GM12875 (cell line): ENCODE measurements around the gene CHD3.
A peak's percentile ranks its signal among the peaks of the same experiment; 100 is the strongest.

ENCODE experiments used
- H3K4me3 ChIP-seq: one replicate; pipeline ENCODE4 v1.5.1; 2011; ENCODE audit warnings: low read depth, low read length, control low read depth
- CTCF ChIP-seq: IDR thresholded peaks from 2 replicates; pipeline ENCODE4 v1.5.1; 2011; ENCODE audit warnings: low read depth, mild to moderate bottlenecking, control low read depth, inconsistent platforms, low read length, moderate library complexity, borderline replicate concordance; ENCODE audit not compliant: insufficient read depth

CHD3 gene

GRCh38 chr17:7878234-7878633 lies 10.4 kb upstream of the CHD3 start:
- no peak overlapping the region for H3K4me3 ChIP-seq
- no peak for TF ChIP-seq CTCF

- H3K4me3 ChIP-seq = no peak overlapping the region
- TF ChIP-seq CTCF = no peak
Observed at GRCh38 chr17:7880076-7880868, 8.3 kb upstream of the CHD3 start.

GRCh38 chr17:7881276-7882054 lies 7.1 kb upstream of the CHD3 start:
- H3K4me3 ChIP-seq = peak overlapping the region; percentile 8
- TF ChIP-seq CTCF = no peak

- TF ChIP-seq CTCF = no peak
Observed at GRCh38 chr17:7882068-7882467, 6.5 kb upstream of the CHD3 start.

GRCh38 chr17:7882629-7883028 lies 6.0 kb upstream of the CHD3 start:
- TF ChIP-seq CTCF = no peak

More at GRCh38 chr17:7882068-7882467, 6.5 kb upstream of the CHD3 start:
- H3K4me3 ChIP-seq = no peak overlapping the region

GRCh38 chr17:7883781-7884386 lies 4.7 kb upstream of the CHD3 start:
- H3K4me3 ChIP-seq = no peak overlapping the region
- no peak for TF ChIP-seq CTCF

More at GRCh38 chr17:7882629-7883028, 6.0 kb upstream of the CHD3 start:
- H3K4me3 ChIP-seq = no peak overlapping the region
